ENCODE results near the gene CFAP20.

Gene CFAP20

DNA sequence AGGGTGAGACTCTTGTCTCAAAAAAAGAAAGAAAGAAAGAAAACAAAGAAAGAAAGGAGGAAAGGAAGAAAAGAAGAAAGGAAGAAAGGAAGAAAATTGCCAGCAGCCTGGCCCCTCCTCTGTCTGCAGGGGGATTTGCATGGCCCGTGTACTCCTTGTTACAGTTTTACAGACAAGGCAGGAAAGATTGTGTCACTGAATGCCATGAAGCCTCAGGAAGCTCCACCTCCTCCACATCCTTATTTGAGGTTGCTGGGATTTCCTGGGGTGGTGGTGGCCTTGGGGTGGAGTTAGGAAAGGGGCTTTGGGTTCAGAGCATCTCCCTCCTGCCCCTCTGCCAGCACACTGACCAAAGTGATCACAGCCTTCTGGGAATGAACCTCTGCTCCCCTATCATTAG lies 23.6 kb downstream of the CFAP20 start:
- DNase-seq (ENCODE audit: low read depth in 1 of 2, low spot score in 1 of 2): no peak
- Histone ChIP-seq H3K27ac (replicated peaks) (no peak overlapping the region), H3K4me3 (replicated peaks; ENCODE audit: insufficient read depth, low read length) (no peak overlapping the region), H3K27me3 (ENCODE audit: insufficient read depth, poor library complexity, severe bottlenecking) (no peaks in the 10 kb centered on the region)
- TF ChIP-seq, protein P1, sequence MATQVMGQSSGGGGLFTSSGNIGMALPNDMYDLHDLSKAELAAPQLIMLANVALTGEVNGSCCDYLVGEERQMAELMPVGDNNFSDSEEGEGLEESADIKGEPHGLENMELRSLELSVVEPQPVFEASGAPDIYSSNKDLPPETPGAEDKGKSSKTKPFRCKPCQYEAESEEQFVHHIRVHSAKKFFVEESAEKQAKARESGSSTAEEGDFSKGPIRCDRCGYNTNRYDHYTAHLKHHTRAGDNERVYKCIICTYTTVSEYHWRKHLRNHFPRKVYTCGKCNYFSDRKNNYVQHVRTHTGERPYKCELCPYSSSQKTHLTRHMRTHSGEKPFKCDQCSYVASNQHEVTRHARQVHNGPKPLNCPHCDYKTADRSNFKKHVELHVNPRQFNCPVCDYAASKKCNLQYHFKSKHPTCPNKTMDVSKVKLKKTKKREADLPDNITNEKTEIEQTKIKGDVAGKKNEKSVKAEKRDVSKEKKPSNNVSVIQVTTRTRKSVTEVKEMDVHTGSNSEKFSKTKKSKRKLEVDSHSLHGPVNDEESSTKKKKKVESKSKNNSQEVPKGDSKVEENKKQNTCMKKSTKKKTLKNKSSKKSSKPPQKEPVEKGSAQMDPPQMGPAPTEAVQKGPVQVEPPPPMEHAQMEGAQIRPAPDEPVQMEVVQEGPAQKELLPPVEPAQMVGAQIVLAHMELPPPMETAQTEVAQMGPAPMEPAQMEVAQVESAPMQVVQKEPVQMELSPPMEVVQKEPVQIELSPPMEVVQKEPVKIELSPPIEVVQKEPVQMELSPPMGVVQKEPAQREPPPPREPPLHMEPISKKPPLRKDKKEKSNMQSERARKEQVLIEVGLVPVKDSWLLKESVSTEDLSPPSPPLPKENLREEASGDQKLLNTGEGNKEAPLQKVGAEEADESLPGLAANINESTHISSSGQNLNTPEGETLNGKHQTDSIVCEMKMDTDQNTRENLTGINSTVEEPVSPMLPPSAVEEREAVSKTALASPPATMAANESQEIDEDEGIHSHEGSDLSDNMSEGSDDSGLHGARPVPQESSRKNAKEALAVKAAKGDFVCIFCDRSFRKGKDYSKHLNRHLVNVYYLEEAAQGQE (IDR thresholded peaks at IDR 0.05; ENCODE audit: insufficient replicate concordance, low read depth): no peak
- TF ChIP-seq GABPA (IDR thresholded peaks at IDR 0.05; ENCODE audit: low read depth): no peak
- TF ChIP-seq, protein P2, sequence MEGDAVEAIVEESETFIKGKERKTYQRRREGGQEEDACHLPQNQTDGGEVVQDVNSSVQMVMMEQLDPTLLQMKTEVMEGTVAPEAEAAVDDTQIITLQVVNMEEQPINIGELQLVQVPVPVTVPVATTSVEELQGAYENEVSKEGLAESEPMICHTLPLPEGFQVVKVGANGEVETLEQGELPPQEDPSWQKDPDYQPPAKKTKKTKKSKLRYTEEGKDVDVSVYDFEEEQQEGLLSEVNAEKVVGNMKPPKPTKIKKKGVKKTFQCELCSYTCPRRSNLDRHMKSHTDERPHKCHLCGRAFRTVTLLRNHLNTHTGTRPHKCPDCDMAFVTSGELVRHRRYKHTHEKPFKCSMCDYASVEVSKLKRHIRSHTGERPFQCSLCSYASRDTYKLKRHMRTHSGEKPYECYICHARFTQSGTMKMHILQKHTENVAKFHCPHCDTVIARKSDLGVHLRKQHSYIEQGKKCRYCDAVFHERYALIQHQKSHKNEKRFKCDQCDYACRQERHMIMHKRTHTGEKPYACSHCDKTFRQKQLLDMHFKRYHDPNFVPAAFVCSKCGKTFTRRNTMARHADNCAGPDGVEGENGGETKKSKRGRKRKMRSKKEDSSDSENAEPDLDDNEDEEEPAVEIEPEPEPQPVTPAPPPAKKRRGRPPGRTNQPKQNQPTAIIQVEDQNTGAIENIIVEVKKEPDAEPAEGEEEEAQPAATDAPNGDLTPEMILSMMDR (IDR thresholded peaks at IDR 0.05; ENCODE audit: insufficient read depth, low read length): no peak
- no peak for TF ChIP-seq SPI1 (IDR thresholded peaks at IDR 0.05; ENCODE audit: borderline replicate concordance, low read depth)
- no peak for TF ChIP-seq POLR2AphosphoS5 (IDR thresholded peaks at IDR 0.05; ENCODE audit: low read depth)

DNA sequence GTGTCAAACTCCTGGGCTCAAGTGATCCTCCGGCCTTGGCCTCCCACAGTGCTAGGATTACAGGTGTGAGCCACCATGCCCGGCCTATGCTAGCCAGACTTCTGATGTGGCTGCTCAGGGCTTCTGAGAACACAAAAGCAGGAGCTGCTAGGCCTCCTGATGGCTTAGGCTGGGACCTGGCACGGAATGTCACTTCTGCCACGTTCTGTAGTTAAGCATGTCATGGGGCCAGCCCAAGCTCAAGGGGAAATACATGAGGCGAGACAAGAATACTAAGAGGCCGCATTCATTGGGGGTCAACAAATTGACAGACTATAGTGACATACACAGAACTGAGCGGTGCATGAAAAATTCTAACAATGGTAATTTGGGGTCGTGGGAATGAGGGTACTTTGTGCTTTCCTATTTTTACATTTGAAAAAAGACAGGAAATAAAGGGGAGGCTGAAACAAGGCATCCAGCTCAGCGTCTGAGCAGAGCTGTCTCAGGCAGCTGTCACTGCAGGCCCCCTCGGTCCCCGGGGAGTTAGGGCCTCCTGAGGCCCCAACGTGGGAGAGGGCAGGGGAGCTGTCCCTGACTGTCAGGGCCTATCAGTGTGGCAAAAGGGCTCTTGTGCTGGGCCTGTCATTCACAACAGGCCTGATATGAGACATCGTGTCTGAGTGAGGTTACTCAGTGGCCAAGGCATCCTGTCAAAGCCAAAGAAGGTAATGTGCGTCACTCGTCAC lies 26.4 kb downstream of the CFAP20 start:
- Histone ChIP-seq H3K4me3 (replicated peaks; ENCODE audit: insufficient read depth, low read length) (no peak overlapping the region), H3K27me3 (ENCODE audit: insufficient read depth, poor library complexity, severe bottlenecking) (no peaks in the 10 kb centered on the region), H3K27ac (replicated peaks) (no peak overlapping the region)
- no peak for DNase-seq (ENCODE audit: low read depth in 1 of 2, low spot score in 1 of 2)
- TF ChIP-seq, protein P1 (IDR thresholded peaks at IDR 0.05; ENCODE audit: insufficient replicate concordance, low read depth): no peak
- TF ChIP-seq GABPA (IDR thresholded peaks at IDR 0.05; ENCODE audit: low read depth) (no peak), POLR2AphosphoS5 (IDR thresholded peaks at IDR 0.05; ENCODE audit: low read depth) (no peak), SPI1 (IDR thresholded peaks at IDR 0.05; ENCODE audit: borderline replicate concordance, low read depth) (no peak)
- TF ChIP-seq, protein P2 (IDR thresholded peaks at IDR 0.05; ENCODE audit: insufficient read depth, low read length): no peak

DNA sequence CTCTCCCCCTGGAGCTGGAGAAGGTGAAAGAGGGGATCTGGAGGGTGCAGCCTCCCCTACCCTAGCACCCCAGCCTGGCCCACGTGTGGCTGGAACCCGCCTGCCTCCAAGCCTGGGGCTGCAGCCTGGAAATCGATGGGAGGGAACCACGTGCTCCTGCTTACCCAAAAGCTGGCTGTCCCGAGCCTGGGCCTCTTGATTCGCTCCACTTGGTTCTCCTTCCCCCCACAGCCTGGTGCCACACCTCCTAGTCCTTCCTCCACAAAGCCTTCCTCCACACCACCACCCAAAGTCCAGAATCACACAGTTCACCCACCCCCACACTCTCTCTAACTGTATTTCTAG lies 29.3 kb downstream of the CFAP20 start:
- Histone ChIP-seq H3K4me3 (replicated peaks; ENCODE audit: insufficient read depth, low read length) (no peak overlapping the region), H3K27me3 (ENCODE audit: insufficient read depth, poor library complexity, severe bottlenecking) (no peaks in the 10 kb centered on the region), H3K27ac (replicated peaks) (no peak overlapping the region)
- no peak for TF ChIP-seq SPI1 (IDR thresholded peaks at IDR 0.05; ENCODE audit: borderline replicate concordance, low read depth)
- no peak for TF ChIP-seq GABPA (IDR thresholded peaks at IDR 0.05; ENCODE audit: low read depth)
- TF ChIP-seq, protein P2 (IDR thresholded peaks at IDR 0.05; ENCODE audit: insufficient read depth, low read length): no peak
- TF ChIP-seq, protein P1 (IDR thresholded peaks at IDR 0.05; ENCODE audit: insufficient replicate concordance, low read depth): no peak
- no peak for TF ChIP-seq POLR2AphosphoS5 (IDR thresholded peaks at IDR 0.05; ENCODE audit: low read depth)
- no peak for DNase-seq (ENCODE audit: low read depth in 1 of 2, low spot score in 1 of 2)
